GM12878 (cell line): Measurements from ENCODE around the gene PARN. TPM values are rescaled to one million over a fixed set of nuclear protein-coding genes. Genes with fewer than 3 reads are reported as not detected.

Source experiments
- ATAC-seq: fragments of 200-7000 bp; cut with Tn5 transposase; 3 replicates; pipeline ENCODE4 v1.9.1; 2020; ENCODE audit warnings: mild to moderate bottlenecking, moderate library complexity
- BruUV-seq: library from RNA; stranded (reverse); fragments of 400-500 nt; replicated peaks from 2 replicates; lab custom pipeline; 2021; lab: Mats Ljungman, UMichigan
- CTCF ChIA-PET: fragments of 300-600 bp; sonication (Branson Sonifier 250); formaldehyde crosslinking; extraction: SDS; loops from one replicate; lab custom pipeline; 2021; ENCODE audit warnings: inconsistent platforms; lab: Yijun Ruan, JAX
- POLR2A ChIA-PET: fragments of 350-600 bp; formaldehyde crosslinking; extraction: SDS; loops from one replicate; lab custom pipeline; 2021; ENCODE audit warnings: inconsistent platforms; lab: Charles Lee
- RAD21 ChIA-PET: fragments of 300-600 bp; sonication (Branson Sonifier 250); formaldehyde crosslinking; loops from one replicate; lab custom pipeline; 2023; ENCODE audit warnings: antibody characterized with exemption; ENCODE audit not compliant: unreplicated experiment; lab: Charles Lee
- SMC1A ChIA-PET: fragments of 300-600 bp; sonication (Branson Sonifier 250); formaldehyde crosslinking; loops from one replicate; lab custom pipeline; 2023; ENCODE audit not compliant: unreplicated experiment, uncharacterized antibody; lab: Charles Lee
- DNase-seq: peaks from one replicate; pipeline ENCODE4 v3.0.0-alpha.2; 2011; ENCODE audit warnings: low read depth, low spot score
- FAIRE-seq: peaks from 3 replicates; lab custom pipeline; 2011; peaks lifted over from hg19 to GRCh38; lab: Jason Lieb, UNC
- H2AFZ ChIP-seq: 2 replicates; pipeline ENCODE4 v1.6.0; 2011; ENCODE audit warnings: low read depth, low read length, control low read depth; ENCODE audit not compliant: control insufficient read depth
- H3K27ac ChIP-seq: 2 replicates; pipeline ENCODE4 v1.5.1; 2011; ENCODE audit warnings: control low read depth; ENCODE audit not compliant: control insufficient read depth, insufficient read depth
- H3K27me3 ChIP-seq, 2 experiments: replicated peaks in 1 of 2; 2 replicates each; pipeline versions ENCODE4 v1.6.0 to v1.6.1; 2011; ENCODE audit warnings: low read length in 1 of 2; ENCODE audit not compliant: control insufficient read depth in 2 of 2, insufficient read depth in 2 of 2
- H3K36me3 ChIP-seq, 2 experiments: 2 replicates each; pipeline ENCODE4 v1.5.1; 2011; ENCODE audit warnings: low read length in 1 of 2; ENCODE audit not compliant: control insufficient read depth in 2 of 2, insufficient read depth in 2 of 2
- H3K4me1 ChIP-seq: 2 replicates; pipeline ENCODE4 v1.6.1; 2011; ENCODE audit warnings: mild to moderate bottlenecking, low read length, moderate library complexity, mixed read lengths; ENCODE audit not compliant: control insufficient read depth, insufficient read depth
- H3K4me2 ChIP-seq: 2 replicates; pipeline ENCODE4 v1.6.0; 2011; ENCODE audit warnings: control low read depth; ENCODE audit not compliant: control insufficient read depth, insufficient read depth
- H3K4me3 ChIP-seq: fragments of 200-600 bp; sonication (generic); 2 replicates; pipeline ENCODE4 v1.5.1; 2016
- H3K79me2 ChIP-seq: 2 replicates; pipeline ENCODE4 v1.6.0; 2011; ENCODE audit warnings: low read length; ENCODE audit not compliant: control insufficient read depth, insufficient read depth
- H3K9ac ChIP-seq: 2 replicates; pipeline ENCODE4 v1.8.0; 2011; ENCODE audit warnings: low read length, control low read depth, mixed read lengths; ENCODE audit not compliant: control insufficient read depth, insufficient read depth
- H3K9me3 ChIP-seq: replicated peaks from 3 replicates; pipeline ENCODE4 v1.5.1; 2011; ENCODE audit warnings: mild to moderate bottlenecking, low read length; ENCODE audit not compliant: control insufficient read depth, insufficient read depth
- H4K20me1 ChIP-seq: 2 replicates; pipeline ENCODE4 v1.6.0; 2011; ENCODE audit not compliant: control insufficient read depth, insufficient read depth
- ATF7 ChIP-seq: fragments of 450-650 bp; IDR thresholded peaks from 2 replicates; pipeline ENCODE4 v1.6.1; 2016; ENCODE audit warnings: low read depth, mild to moderate bottlenecking
- BRCA1 ChIP-seq: IDR thresholded peaks from 2 replicates; pipeline ENCODE4 v1.6.1; 2011; ENCODE audit warnings: low read depth, low read length, improper control_type of control experiment
- EED ChIP-seq: sonication (generic); IDR thresholded peaks from 2 replicates; pipeline ENCODE4 v1.6.1; 2016; ENCODE audit warnings: antibody characterized with exemption, low read depth
- EGR1 ChIP-seq, 2 experiments: IDR thresholded peaks; 1 replicate in 1 of 2; 2 replicates in 1 of 2; pipeline ENCODE4 v1.6.1; 2011 to 2012; ENCODE audit warnings: low read depth in 2 of 2, low read length in 2 of 2, borderline replicate concordance in 1 of 2, mild to moderate bottlenecking in 1 of 2, moderate library complexity in 1 of 2
- HDAC2 ChIP-seq: fragments of 200-600 bp; sonication (generic); IDR thresholded peaks from 2 replicates; pipeline ENCODE4 v1.6.1; 2017
- JUNB ChIP-seq: IDR thresholded peaks from 2 replicates; pipeline ENCODE4 v1.6.1; 2016; ENCODE audit warnings: antibody characterized with exemption, mild to moderate bottlenecking
- PAX5 ChIP-seq: IDR thresholded peaks from 2 replicates; pipeline ENCODE4 v1.6.1; 2011; ENCODE audit warnings: low read depth, low read length, borderline replicate concordance
- RAD21 ChIP-seq: IDR thresholded peaks from 2 replicates; pipeline ENCODE4 v1.6.1; 2011; ENCODE audit warnings: mild to moderate bottlenecking, low read depth, low read length, moderate library complexity; ENCODE audit not compliant: insufficient read depth
- RBBP5 ChIP-seq: fragments of 200-600 bp; sonication (generic); conservative IDR thresholded peaks from 2 replicates; pipeline ENCODE4 v1.6.1; 2016
- SMARCA5 ChIP-seq: fragments of 450-650 bp; IDR thresholded peaks from 2 replicates; pipeline ENCODE4 v1.6.1; 2017; ENCODE audit warnings: mild to moderate bottlenecking
- ZNF217 ChIP-seq: fragments of 450-650 bp; IDR thresholded peaks from 2 replicates; pipeline ENCODE4 v1.6.1; 2017; ENCODE audit warnings: antibody characterized with exemption, mild to moderate bottlenecking
- ZNF24 ChIP-seq: fragments of 450-650 bp; IDR thresholded peaks from 2 replicates; pipeline ENCODE4 v1.6.1; 2017; ENCODE audit warnings: antibody characterized with exemption, mild to moderate bottlenecking
- WGBS: methylation state at CpG from one replicate; pipeline ENCODE4 v1.1.6; 2016; ENCODE audit warnings: low lambda C conversion rate; ENCODE audit not compliant: insufficient replicate concordance, insufficient coverage; ENCODE audit errors: missing lambda C conversion rate; 5-methylcytosine and 5-hydroxymethylcytosine counted together
- in situ Hi-C: fragments of 300-500 bp; cut with MboI; formaldehyde crosslinking; loops from 9 replicates; pipeline ENCODE4 v1.14.3; 2018; ENCODE audit warnings: mixed read lengths
- intact Hi-C: fragments of 100-400 bp; cut with micrococcal nuclease; formaldehyde crosslinking; loops from one replicate; pipeline ENCODE4 v1.14.2; 2022; ENCODE audit not compliant: unreplicated experiment
- polyA plus RNA-seq, 11 experiments: library from polyadenylated mRNA; depleted of rRNA in 4 of 11; unstranded in 6 of 11; stranded (reverse) in 5 of 11; fragments of >200 nt; fragmentation: Nextera tagmentation in 4 of 11; fragmentation: Illumina TruSeq in 1 of 11; extraction: Ambion mirVana in 4 of 11; extraction: Trizol in 1 of 11; gene quantifications; 1 replicate in 1 of 11; 2 replicates in 10 of 11; pipeline versions ENCODE4 v1.2.1 to v1.2.3, GENCODE V29; 2011 to 2016; ENCODE audit warnings: inconsistent platforms in 2 of 11, missing spikeins in 2 of 11, low read depth in 1 of 11
- total RNA-seq, 4 experiments: library from RNA; depleted of rRNA in 3 of 4; stranded (reverse); fragments of >200 nt in 3 of 4; fragmentation: Illumina TruSeq in 1 of 4; extraction: Trizol in 1 of 4; gene quantifications; 2 replicates each; pipeline versions ENCODE4 v1.2.1 to v1.2.3, GENCODE V29; 2013 to 2021
- TF ChIP-seq, protein P1 (sequence below): fragments of 450-650 bp; IDR thresholded peaks from 2 replicates; pipeline ENCODE4 v1.6.1; 2016; ENCODE audit warnings: mild to moderate bottlenecking

The PARN gene
- total and polyA plus RNA-seq, 10 of the 15 experiments (the other 5 are each of a cell fraction or from before 2014, with no cell fraction given) = 15.6 to 77.3 (median 47.7) TPM

DNA sequence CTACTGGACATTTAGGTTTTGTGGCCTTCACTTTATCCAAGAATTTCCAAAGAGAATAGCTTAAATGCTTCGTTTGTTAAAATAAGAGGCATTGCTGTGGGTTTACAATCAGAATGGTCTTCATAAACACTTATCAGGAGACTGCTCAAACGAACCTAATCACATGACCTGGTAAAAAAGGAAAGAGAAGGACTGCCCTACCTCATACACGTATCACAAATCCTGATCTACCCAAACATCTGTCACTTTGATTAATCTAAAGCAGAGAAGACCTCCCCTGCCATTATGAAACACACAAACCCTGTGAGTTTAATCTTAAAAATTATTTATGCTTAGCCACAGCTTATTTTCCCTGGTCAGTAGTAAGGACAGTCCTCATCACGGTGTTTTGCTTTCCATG lies 76.6 kb downstream of the PARN start:
- ChIA-PET SMC1A (interaction anchor here (0.9 to 1.1 kb wide), 2 partner anchors 9 to 304 kb away, joined by 3 to 4 read pairs; no protein-coding TSS in a partner anchor), POLR2A (interaction anchor here (0.5 kb wide), 1 partner anchor 235 kb away, joined by 3 read pairs; no protein-coding TSS in a partner anchor), RAD21 (no interaction called here), CTCF (interaction anchor here (0.6 to 1.0 kb wide), 2 partner anchors 13 to 95 kb away, joined by 3 to 4 read pairs; no protein-coding TSS in a partner anchor)
- in situ Hi-C loops = no loop called here
- intact Hi-C loops = no loop called here
- no peak overlapping the region for H2AFZ ChIP-seq
- H3K4me2 ChIP-seq = no peak overlapping the region
- no peak overlapping the region for H3K27ac ChIP-seq
- H4K20me1 ChIP-seq = no peaks in the 10 kb centered on the region
- DNase-seq = no peak
- no peak for FAIRE-seq
- no peaks in the 10 kb centered on the region for H3K9me3 ChIP-seq
- TF ChIP-seq ZNF217 (no peak), RAD21 (no peak), RBBP5 (no peak), HDAC2 (no peak), JUNB (no peak), EED (no peak), ZNF24 (no peak), BRCA1 (no peak), PAX5 (no peak), EGR1 (IDR thresholded peaks at IDR 0.05; ENCODE audit: borderline replicate concordance in 1 of 2, low read depth in 2 of 2, low read length in 2 of 2) (no peak), SMARCA5 (no peak), ATF7 (no peak)
- TF ChIP-seq, protein P1, sequence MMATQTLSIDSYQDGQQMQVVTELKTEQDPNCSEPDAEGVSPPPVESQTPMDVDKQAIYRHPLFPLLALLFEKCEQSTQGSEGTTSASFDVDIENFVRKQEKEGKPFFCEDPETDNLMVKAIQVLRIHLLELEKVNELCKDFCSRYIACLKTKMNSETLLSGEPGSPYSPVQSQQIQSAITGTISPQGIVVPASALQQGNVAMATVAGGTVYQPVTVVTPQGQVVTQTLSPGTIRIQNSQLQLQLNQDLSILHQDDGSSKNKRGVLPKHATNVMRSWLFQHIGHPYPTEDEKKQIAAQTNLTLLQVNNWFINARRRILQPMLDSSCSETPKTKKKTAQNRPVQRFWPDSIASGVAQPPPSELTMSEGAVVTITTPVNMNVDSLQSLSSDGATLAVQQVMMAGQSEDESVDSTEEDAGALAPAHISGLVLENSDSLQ = no peak
- 79% methylated on average over 4 of the region's 4 CpGs for WGBS
- peaks cover 0 to 15% of the 10 kb centered on the region in 2 experiments for H3K36me3 ChIP-seq
- no peaks in the 10 kb centered on the region for H3K27me3 ChIP-seq
- no peak overlapping the region for H3K4me3 ChIP-seq
- no TSS peak for BruUV-seq
- no peak overlapping the region for H3K9ac ChIP-seq
- no peaks in the 10 kb centered on the region for H3K79me2 ChIP-seq
- H3K4me1 ChIP-seq = no peaks in the 10 kb centered on the region
- ATAC-seq = no peak
